ENCODE data around the gene NDUFB11.

- no peak for TF ChIP-seq CTCF (IDR thresholded peaks at IDR 0.05)
- no peak for TF ChIP-seq POLR2AphosphoS5 (IDR thresholded peaks at IDR 0.05)
Measured at GRCh38 chrX:47175588-47175980, 31.1 kb upstream of the NDUFB11 start.
